HEK293 (cell line): Measurements from ENCODE around the gene ZFHX3.

Source experiments
- RBAK ChIP-seq: fragments of 450-650 bp; formaldehyde crosslinking; IDR thresholded peaks from 2 replicates; pipeline ENCODE4 v1.5.1; 2016; ENCODE audit warnings: missing biosample characterization, missing genetic modification characterization
- ZBTB10 ChIP-seq: fragments of 450-650 bp; formaldehyde crosslinking; IDR thresholded peaks from 2 replicates; pipeline ENCODE4 v1.5.1; 2016; ENCODE audit warnings: missing biosample characterization, missing genetic modification characterization
- ZNF132 ChIP-seq: fragments of 450-650 bp; formaldehyde crosslinking; IDR thresholded peaks from 2 replicates; pipeline ENCODE4 v1.5.1; 2017; ENCODE audit warnings: missing biosample characterization, missing genetic modification characterization, borderline replicate concordance
- ZNF596 ChIP-seq: fragments of 450-650 bp; IDR thresholded peaks from 2 replicates; pipeline ENCODE4 v1.5.0; 2018; ENCODE audit warnings: missing biosample characterization, mild to moderate bottlenecking, missing genetic modification characterization, moderate library complexity
- ZNF701 ChIP-seq: fragments of 450-650 bp; formaldehyde crosslinking; IDR thresholded peaks from 2 replicates; pipeline ENCODE4 v1.5.1; 2016; ENCODE audit warnings: missing biosample characterization, missing genetic modification characterization
- TF ChIP-seq, protein P1 (sequence below): fragments of 450-650 bp; formaldehyde crosslinking; IDR thresholded peaks from 2 replicates; pipeline ENCODE4 v1.5.1; 2016; ENCODE audit warnings: missing biosample characterization, missing genetic modification characterization
- TF ChIP-seq, protein P2 (sequence below): fragments of 450-650 bp; formaldehyde crosslinking; optimal IDR thresholded peaks from 2 replicates; pipeline ENCODE3; 2016; ENCODE audit warnings: missing biosample characterization, mild to moderate bottlenecking, missing genetic modification characterization
- TF ChIP-seq, protein P3 (sequence below): fragments of 450-650 bp; formaldehyde crosslinking; IDR thresholded peaks from 2 replicates; pipeline ENCODE4 v1.5.1; 2016; ENCODE audit warnings: missing biosample characterization, missing genetic modification characterization

DNA sequence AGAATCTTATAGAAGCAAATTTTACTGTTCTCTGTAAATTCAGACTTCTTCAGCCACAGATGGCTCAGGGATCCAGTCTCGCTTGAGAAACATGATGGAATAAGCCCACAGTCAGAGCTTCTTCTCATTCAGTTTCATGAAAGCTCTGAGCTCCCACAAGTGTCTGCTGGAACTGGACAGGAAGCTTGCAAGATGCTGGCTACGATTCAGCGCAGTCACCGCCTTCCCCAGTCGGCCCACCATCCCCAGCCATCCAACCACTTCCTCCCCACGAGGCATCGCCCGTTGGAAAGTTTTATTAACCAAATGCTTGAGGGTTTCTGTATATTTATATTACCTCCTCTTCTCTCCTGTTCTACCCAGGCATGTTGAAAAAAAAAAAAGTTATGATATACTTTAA lies 171.7 kb downstream of the ZFHX3 start:
- TF ChIP-seq RBAK (tag by site-specific recombination) (no peak), ZNF701 (tag by site-specific recombination) (no peak), ZNF132 (tag by site-specific recombination) (no peak), ZBTB10 (tag by site-specific recombination) (no peak), ZNF596 (tag by site-specific recombination) (no peak)
- TF ChIP-seq, protein P1, sequence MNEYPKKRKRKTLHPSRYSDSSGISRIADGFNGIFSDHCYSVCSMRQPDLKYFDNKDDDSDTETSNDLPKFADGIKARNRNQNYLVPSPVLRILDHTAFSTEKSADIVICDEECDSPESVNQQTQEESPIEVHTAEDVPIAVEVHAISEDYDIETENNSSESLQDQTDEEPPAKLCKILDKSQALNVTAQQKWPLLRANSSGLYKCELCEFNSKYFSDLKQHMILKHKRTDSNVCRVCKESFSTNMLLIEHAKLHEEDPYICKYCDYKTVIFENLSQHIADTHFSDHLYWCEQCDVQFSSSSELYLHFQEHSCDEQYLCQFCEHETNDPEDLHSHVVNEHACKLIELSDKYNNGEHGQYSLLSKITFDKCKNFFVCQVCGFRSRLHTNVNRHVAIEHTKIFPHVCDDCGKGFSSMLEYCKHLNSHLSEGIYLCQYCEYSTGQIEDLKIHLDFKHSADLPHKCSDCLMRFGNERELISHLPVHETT, result no peak
- TF ChIP-seq, protein P2, sequence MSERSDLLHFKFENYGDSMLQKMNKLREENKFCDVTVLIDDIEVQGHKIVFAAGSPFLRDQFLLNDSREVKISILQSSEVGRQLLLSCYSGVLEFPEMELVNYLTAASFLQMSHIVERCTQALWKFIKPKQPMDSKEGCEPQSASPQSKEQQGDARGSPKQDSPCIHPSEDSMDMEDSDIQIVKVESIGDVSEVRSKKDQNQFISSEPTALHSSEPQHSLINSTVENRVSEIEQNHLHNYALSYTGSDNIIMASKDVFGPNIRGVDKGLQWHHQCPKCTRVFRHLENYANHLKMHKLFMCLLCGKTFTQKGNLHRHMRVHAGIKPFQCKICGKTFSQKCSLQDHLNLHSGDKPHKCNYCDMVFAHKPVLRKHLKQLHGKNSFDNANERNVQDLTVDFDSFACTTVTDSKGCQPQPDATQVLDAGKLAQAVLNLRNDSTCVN (tag by site-specific recombination), result no peak
- TF ChIP-seq, protein P3, sequence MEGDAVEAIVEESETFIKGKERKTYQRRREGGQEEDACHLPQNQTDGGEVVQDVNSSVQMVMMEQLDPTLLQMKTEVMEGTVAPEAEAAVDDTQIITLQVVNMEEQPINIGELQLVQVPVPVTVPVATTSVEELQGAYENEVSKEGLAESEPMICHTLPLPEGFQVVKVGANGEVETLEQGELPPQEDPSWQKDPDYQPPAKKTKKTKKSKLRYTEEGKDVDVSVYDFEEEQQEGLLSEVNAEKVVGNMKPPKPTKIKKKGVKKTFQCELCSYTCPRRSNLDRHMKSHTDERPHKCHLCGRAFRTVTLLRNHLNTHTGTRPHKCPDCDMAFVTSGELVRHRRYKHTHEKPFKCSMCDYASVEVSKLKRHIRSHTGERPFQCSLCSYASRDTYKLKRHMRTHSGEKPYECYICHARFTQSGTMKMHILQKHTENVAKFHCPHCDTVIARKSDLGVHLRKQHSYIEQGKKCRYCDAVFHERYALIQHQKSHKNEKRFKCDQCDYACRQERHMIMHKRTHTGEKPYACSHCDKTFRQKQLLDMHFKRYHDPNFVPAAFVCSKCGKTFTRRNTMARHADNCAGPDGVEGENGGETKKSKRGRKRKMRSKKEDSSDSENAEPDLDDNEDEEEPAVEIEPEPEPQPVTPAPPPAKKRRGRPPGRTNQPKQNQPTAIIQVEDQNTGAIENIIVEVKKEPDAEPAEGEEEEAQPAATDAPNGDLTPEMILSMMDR (tag by site-specific recombination), result no peak
